Measurements from ENCODE around the gene IGDCC3.

Gene IGDCC3

DNA sequence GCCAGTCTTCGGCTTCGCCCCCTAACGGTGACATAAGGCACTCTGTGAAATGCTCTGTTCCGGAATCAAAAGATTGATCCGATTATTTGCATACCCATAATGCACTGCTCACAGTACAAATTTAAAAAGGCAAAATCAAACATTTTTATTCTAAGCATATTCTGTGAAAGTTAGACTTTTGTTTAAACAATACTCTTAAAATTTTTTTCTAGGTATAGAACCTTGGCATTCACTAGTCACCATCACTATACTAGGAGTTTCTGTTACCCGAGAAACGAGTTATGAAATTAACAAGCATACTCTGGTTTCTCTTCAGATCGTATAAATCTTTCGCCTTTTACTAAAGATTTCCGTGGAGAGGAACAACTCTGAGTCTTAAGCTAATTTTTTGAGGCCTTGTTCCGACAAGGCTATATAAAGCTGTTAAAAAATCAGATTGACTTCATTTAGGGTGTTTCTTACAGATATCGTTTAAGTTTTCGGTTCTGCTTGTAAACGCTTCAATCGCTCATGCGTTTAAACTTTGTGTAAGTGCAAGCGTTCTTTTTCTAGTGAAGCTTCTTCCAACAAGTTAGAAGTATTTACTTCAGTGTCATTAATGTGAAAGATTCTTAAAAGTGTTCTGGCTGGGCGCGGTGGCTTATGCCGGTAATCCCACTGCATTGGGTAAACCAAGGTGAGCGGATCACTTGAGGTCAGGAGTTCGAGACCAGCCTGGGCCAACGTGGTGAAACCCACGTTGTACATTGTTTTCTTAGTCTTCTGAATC is 73.2 kb downstream of the IGDCC3 start, which contains the start of gene RNU5B-1:
RNU5B-1 (plus strand) TSS at position 297 of the 769 bp plus-strand sequence.
- H3K27ac ChIP-seq: peak within 1 kb of the TSS; percentile 69
- DNase-seq (ENCODE audit: low read depth, low spot score): peak; percentile 99

DNA sequence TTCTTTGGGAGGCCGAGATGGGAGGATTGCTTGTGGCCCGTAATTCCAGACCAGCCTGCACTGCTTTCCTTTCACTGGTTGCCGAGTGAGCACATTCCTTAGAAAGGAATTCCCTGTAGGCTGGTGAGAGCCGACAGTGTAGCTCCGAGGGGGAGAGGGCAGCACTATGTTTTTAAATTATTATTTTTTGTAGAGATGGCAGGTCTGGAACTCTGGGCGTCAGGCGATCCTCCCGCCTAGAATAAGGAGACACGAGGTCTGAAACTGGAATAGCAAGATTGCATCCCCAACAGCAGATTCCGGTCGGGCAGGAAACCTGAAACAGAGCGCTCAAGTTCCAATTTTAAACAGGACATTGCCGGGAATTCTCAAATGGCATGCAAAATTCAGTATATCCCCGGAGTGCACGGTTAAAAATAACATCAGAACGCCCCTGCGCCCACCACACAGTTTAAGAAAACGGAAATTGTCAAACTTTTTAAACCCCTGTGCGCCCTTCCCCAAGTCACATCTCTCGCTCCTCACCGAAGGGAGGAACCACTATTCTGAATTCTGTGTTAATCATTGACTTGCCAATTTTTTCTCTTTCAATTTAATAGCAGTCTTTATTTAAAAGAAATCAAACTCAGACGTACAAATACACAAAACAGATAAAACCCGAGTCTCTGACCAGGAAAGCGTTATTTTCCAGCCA is 74.0 kb downstream of the IGDCC3 start:
- DNase-seq (ENCODE audit: low read depth, low spot score): no peak
- peak overlapping the region; percentile 69 for H3K27ac ChIP-seq

DNA sequence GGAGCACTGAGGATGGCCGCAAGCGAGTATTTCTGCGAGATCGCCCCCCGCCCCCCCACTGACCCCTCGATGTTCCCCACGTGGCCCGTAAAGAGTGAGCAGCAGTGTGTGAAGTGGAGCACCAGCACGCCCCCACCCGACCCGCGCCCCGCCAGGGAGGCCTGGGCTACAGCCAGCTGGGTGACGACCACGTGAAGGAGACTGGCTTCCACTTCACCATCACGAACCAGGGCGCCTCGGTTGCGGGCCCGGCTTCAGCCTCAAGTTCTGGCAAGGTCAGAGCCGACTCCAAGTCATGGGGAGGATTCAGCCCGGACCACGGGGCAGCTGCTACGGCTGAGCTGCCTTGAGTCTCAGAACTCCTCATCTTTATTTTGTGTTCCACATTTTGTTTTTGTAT is 75.7 kb downstream of the IGDCC3 start:
- no peak for DNase-seq (ENCODE audit: low read depth, low spot score)
- H3K27ac ChIP-seq: no peak overlapping the region

DNA sequence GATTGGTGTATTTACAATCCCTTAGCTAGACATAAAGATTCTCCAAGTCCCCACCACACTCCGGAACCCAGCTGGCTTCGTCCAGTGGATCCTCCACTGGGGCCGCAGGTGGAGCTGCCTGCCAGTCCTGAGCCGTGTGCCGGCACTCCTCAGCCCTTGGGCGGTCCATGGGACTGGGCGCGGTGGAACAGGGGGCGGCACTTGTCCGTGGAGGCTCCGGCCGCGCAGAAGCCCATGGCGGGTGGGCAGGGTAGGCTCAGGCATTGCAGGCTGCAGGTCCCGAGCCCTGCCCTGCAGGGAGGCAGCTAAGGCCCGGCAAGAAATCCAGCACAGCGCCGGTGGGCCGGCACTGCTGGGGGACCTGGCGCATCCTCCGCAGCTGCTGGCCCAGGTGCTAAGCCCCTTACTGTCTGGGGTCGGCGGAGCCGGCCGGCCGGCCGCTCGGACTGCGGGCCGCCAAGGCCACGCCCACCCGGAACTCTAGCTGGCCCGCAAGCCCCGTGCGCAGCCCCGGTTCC is 76.8 kb downstream of the IGDCC3 start:
- no peak overlapping the region for H3K27ac ChIP-seq
- no peak for DNase-seq (ENCODE audit: low read depth, low spot score)

DNA sequence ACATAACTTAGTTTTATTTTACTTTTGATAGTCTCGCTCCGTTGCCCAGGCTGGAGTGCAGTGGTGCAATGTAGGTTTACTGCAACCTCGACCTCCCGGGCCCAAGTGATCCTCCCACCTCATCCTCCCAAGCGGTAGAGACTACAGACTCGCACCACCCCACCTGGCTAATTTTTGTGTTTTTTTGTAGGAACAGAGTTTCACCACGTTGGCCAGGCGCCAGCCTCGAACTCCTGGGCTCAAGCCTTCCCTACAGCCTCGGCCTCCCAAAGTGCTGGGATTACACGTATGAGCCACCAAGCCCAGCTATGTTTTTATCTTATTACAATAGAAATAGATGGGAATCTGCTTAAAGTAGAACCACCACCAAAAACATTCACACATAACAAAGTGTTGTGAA is 79.1 kb downstream of the IGDCC3 start:
- no peak overlapping the region for H3K27ac ChIP-seq
- no peak for DNase-seq (ENCODE audit: low read depth, low spot score)

DNA sequence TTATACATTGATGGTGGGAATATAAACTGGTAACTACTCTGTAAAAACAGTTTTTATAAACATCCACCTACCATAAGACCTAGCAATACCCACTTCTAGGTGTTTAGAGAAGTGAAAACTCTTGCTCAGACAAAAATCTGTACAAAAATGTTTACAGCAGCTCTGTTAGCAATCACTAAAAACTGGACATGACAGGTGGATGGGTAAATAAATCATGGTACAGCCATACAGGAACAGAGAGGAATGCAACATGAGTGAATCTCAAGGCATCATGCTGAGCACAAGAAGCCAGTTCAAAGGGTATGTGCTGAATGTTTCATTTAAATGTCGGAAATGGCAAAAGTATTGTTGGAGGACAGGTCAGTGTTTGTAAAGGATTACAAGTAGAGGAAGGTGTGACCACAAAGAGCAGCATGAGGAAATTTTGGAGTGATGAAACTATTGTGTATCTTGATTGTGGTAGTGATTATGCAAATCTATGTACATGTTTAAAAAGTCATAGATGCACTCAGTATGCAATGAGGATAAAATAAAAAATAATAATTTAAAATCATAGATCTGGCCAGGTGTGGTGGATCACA is 84.8 kb downstream of the IGDCC3 start:
- DNase-seq (ENCODE audit: low read depth, low spot score): peak; percentile 41

DNA sequence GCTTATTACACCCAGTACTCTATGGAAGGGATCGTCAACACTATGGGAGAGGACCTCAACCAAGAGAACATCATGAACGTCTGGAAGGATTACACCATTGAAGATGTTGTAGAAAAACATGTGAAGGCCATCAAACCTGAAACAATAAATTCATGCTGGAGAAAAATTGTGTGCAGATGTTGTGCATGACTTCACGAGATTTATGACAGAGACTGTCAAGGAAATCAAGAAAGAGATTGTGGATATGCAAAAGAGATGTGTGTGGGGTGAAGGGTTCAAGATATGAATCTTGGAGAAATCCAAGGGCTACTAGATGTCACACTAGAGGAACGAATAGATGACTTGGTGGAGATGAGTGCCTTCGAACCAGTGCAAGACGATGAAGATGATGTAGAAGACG is 87.6 kb downstream of the IGDCC3 start:
- no peak overlapping the region for H3K27ac ChIP-seq
- DNase-seq (ENCODE audit: low read depth, low spot score): no peak

More for the DNA sequence above, 84.8 kb downstream of the IGDCC3 start:
- H3K27ac ChIP-seq: no peak overlapping the region

DNA sequence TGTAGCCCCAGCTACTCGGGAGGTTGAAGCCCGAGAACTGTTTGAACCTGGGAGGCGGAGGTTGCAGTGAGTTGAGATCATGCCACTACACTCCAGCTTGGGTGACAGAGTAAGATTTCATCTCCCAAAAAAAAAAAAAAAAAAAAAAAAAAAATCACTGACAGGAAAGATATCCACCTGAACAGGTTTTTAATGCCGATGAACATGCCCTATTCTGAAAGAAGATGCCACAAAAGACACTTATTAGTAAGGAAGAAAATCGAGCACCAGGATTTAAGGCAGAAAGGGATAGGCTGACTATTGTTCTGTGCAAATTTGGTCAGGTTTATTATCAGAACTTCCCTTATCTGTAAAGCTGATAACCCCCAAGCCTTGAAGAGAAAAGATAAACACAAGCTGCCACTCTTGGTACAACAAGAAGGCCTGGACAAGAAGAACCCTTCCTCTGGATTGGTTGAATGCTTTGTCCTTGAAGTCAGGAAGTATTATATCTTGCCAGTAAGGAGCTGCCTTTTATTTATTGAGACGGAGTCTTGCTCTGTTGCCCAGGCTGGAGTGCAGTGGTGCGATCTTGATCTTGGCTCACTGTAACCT is 88.4 kb downstream of the IGDCC3 start:
- DNase-seq (ENCODE audit: low read depth, low spot score): no peak
- H3K27ac ChIP-seq: no peak overlapping the region

DNA sequence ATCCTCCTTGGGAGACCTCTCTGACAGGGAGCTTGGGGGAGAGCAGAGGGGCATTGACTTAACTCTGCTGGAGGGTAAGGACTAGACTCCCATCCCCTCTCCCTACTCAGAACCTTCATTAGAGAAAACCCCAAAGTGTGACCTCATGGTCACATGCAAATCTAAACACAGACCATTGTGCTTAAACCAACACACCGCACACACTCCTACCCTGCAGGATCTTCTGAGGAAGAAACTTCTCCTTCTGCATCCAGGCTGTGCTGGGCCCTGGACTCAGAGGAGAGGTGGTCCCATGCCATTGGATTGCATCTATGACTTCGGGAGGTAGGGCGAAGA is 90.3 kb downstream of the IGDCC3 start:
- H3K27ac ChIP-seq: no peak overlapping the region
- DNase-seq (ENCODE audit: low read depth, low spot score): no peak

DNA sequence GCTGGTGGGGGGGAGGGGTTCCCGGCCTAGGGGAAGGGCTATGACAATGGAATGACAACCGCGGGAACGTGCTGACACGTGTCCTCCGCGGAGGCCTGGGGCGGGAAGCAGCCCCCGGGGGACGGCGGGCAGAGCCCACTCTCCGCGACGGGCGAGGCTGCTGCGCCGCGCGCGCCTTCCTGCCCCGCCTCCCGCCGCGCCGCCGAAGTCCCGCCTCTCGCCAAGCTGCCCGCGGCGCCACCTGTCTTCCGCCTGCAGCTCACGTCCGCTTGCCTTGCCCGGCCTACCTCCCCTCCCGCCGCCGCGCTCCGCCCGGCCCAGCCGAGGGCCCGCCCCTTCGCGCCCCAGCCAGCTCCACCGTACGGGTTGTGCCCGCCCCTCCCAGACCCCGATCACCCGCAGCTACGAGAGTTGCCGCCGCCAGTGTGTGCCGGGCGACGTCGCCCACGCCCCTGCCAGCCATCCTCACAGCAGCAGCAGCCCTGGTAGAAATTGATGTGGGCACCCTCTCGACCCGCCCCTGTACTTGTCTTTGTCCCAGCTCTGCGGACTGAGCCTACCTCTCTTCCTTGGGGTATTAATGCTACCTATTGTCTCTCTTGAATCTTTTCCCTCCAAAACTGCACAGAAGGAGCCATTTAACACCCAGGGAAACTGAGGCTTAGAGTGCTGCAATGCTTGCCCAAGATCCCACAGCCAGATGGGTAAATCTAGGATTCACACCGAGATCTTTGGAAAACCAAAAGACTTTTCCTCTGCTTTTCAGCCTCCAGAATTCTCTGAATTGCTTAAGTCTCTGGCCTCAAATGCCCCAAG is 90.9 kb downstream of the IGDCC3 start, which contains the start of gene PARP16:
PARP16 (minus strand) TSS at position 180 of the 816 bp plus-strand sequence. CDS start 457 bp downstream, outside the sequence.
- no peak for DNase-seq (ENCODE audit: low read depth, low spot score)
- H3K27ac ChIP-seq: peak within 1 kb of the TSS; percentile 42

DNA sequence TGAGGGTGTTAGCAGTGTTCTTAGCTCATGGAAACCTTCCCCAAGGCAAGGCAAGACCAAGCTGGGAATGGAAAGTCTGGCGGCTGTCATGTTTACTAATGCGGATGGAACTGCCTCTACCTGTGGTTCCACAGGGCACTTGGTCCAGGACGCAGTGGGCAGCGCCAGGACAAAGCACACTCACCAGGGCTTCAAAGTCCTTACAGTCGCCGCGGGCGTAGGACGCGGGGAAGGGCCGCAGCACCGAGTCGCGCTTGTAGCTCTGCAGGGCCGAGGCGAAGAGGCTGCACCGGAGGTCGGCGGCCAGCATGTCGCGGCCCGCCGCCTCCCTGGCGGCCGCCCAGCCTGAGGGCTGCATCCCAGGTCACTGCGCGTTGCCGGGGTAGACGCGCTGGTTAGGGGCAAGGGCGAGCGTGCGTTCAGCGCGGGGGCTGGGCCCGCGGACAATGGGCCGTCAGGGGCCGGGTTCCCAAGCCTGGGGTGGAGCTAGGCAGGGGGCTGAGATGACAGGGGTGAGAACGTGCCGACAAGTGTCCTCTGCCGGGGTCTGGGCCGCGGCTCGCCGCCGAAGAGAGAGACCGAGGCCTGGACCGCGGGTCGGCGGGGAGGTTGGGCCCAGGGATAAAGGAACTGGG is 91.6 kb downstream of the IGDCC3 start:
- H3K27ac ChIP-seq: peak overlapping the region; percentile 42
- no peak for DNase-seq (ENCODE audit: low read depth, low spot score)

DNA sequence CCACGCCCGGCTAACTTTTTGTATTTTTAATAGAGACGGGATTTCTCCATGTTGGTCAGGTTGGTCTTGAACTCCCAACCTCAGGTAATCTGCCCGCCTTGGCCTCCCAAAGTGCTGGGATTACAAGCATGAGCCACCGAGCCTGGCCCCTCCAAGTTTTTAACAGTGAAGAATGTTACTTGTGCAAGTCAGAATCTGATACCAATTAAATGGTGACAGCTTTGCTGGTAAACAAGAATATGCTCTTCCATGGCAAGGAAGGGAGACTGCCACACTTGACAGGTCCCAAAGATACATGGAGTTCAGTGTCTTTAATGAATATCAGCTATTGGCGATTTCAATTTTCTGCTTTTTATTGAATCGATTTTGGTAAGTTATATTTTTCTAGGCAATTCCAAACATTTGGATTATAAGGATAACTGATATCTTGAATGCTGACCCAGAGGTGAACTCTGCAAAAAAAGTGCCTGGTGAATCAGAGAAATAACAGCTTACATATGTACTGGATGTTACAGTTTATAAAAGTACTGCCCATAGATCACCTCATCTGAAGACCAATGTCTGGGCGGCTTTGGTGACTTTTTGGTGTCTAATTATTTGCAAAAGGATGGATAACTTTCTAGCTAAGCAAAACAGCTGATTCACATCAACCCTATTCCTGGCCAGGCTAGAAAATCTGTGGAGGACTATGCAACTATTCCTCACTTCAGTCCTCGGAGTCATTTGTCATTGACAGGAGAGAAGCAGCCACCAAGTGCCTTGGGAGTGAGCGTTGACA is 92.3 kb downstream of the IGDCC3 start:
- peak overlapping the region; percentile 42 for H3K27ac ChIP-seq
- no peak for DNase-seq (ENCODE audit: low read depth, low spot score)

DNA sequence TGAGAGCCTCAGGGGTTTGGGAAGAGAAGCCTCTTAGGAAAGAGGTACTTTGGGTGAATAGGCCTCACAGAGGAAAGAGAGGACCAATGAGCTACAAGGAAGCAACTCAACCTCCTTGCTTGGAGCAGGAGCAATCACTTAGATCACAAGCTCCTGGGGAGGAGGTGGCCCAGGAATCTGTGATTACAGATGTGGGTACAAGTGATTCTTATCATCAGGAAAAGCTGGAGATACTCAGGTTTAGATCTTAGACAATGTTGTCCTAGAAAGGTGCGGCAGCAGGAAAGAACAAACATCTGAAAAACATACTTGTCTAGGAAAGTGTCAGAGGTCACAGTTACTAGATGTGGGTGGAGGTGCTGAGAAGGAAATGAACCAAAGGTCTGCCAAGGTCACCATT is 99.3 kb downstream of the IGDCC3 start:
- H3K27ac ChIP-seq: no peak overlapping the region
- DNase-seq (ENCODE audit: low read depth, low spot score): no peak

Data from epithelial cell of prostate (primary cell).